CD14-positive monocyte (primary cell): Measurements from ENCODE around the gene THSD4. TPM values are rescaled to one million over a fixed set of nuclear protein-coding genes. Genes with fewer than 3 reads are reported as not detected.

Experiments used
- DNase-seq, 3 donors: peaks; one replicate each; pipeline ENCODE4 v3.0.0-alpha.2; 2011 to 2022
- H2AFZ ChIP-seq: 2 replicates; pipeline ENCODE4 v1.6.0; 2012; ENCODE audit warnings: mild to moderate bottlenecking, low read depth, low read length, inconsistent platforms; ENCODE audit not compliant: insufficient read depth, poor library complexity, severe bottlenecking
- H3K27ac ChIP-seq, 2 donors: 1 replicate in 1 of 2; 2 replicates in 1 of 2; pipeline ENCODE4 v1.5.1; 2012 to 2013; ENCODE audit warnings: low read length in 2 of 2, control low read depth in 1 of 2, inconsistent platforms in 1 of 2, low read depth in 1 of 2, mild to moderate bottlenecking in 1 of 2
- H3K27me3 ChIP-seq, 2 donors: one replicate each; pipeline versions ENCODE4 v1.6.0 to v1.6.1; 2011 to 2013; ENCODE audit warnings: low read length in 2 of 2; ENCODE audit not compliant: control insufficient read depth in 2 of 2, insufficient read depth in 2 of 2
- H3K36me3 ChIP-seq, 2 donors: replicated peaks in 1 of 2; 1 replicate in 1 of 2; 2 replicates in 1 of 2; pipeline versions ENCODE4 v1.5.1 to v1.6.1; 2012 to 2013; ENCODE audit warnings: low read length in 2 of 2, control low read depth in 1 of 2, inconsistent platforms in 1 of 2, mild to moderate bottlenecking in 1 of 2; ENCODE audit not compliant: insufficient read depth in 2 of 2, control insufficient read depth in 1 of 2
- H3K4me1 ChIP-seq, 2 donors: 1 replicate in 1 of 2; 2 replicates in 1 of 2; pipeline versions ENCODE4 v1.5.1 to v1.6.1; 2012 to 2013; ENCODE audit warnings: low read length in 2 of 2, control low read depth in 1 of 2, inconsistent platforms in 1 of 2, mild to moderate bottlenecking in 1 of 2, moderate library complexity in 1 of 2; ENCODE audit not compliant: insufficient read depth in 2 of 2, control insufficient read depth in 1 of 2
- H3K4me2 ChIP-seq: replicated peaks from 2 replicates; pipeline ENCODE3; 2012; ENCODE audit warnings: low read length, moderate library complexity, mild to moderate bottlenecking; ENCODE audit not compliant: poor library complexity, severe bottlenecking; ENCODE audit errors: extremely low read depth
- H3K4me3 ChIP-seq, 3 experiments: fragments of 200-600 bp in 1 of 3; sonication (generic) in 1 of 3; replicated peaks in 1 of 3; 1 replicate in 2 of 3; 2 replicates in 1 of 3; pipeline ENCODE4 v1.5.1; 2011 to 2013; ENCODE audit warnings: low read length in 3 of 3, mild to moderate bottlenecking in 3 of 3, control low read depth in 2 of 3, low read depth in 2 of 3, inconsistent platforms in 1 of 3, moderate library complexity in 1 of 3
- H3K79me2 ChIP-seq: 2 replicates; pipeline ENCODE4 v1.6.0; 2012; ENCODE audit warnings: mild to moderate bottlenecking, control low read depth, inconsistent platforms, low read length, moderate library complexity; ENCODE audit not compliant: insufficient read depth
- H3K9ac ChIP-seq: 2 replicates; pipeline ENCODE4 v1.6.0; 2017; ENCODE audit warnings: low read length, mild to moderate bottlenecking; ENCODE audit not compliant: insufficient read depth, poor library complexity, severe bottlenecking
- H3K9me3 ChIP-seq, 2 donors: replicated peaks in 1 of 2; 1 replicate in 1 of 2; 2 replicates in 1 of 2; pipeline versions ENCODE4 v1.5.1 to v1.6.1; 2012 to 2013; ENCODE audit warnings: low read length in 2 of 2, control low read depth in 1 of 2; ENCODE audit not compliant: control insufficient read depth in 1 of 2, insufficient read depth in 1 of 2
- H4K20me1 ChIP-seq: 2 replicates; pipeline ENCODE4 v1.6.0; 2012; ENCODE audit warnings: mild to moderate bottlenecking, low read length, control low read depth, moderate library complexity; ENCODE audit not compliant: insufficient read depth
- H3K27ac Mint-ChIP-seq, 7 donors: one replicate each; pipeline ENCODE4 v1.8.0; 2020; ENCODE audit warnings: mild to moderate bottlenecking in 7 of 7, mixed read lengths in 7 of 7, moderate library complexity in 6 of 7, inconsistent platforms in 2 of 7
- H3K27me3 Mint-ChIP-seq, 3 donors: one replicate each; pipeline ENCODE4 v1.8.0; 2021 to 2022; ENCODE audit warnings: low read depth in 3 of 3, mild to moderate bottlenecking in 3 of 3, mixed read lengths in 3 of 3, moderate library complexity in 3 of 3, inconsistent platforms in 1 of 3
- H3K36me3 Mint-ChIP-seq, 2 donors: one replicate each; pipeline ENCODE4 v1.8.0; 2020; ENCODE audit warnings: mixed read lengths in 2 of 2, inconsistent platforms in 1 of 2, mild to moderate bottlenecking in 1 of 2
- H3K4me1 Mint-ChIP-seq: one replicate; pipeline ENCODE4 v1.8.0; 2020; ENCODE audit warnings: mild to moderate bottlenecking, mixed read lengths
- H3K4me3 Mint-ChIP-seq, 2 donors: one replicate each; pipeline ENCODE4 v1.8.0; 2020; ENCODE audit warnings: mild to moderate bottlenecking in 2 of 2, mixed read lengths in 2 of 2, moderate library complexity in 1 of 2
- H3K9me3 Mint-ChIP-seq, 7 donors: one replicate each; pipeline ENCODE4 v1.8.0; 2020 to 2022; ENCODE audit warnings: mixed read lengths in 7 of 7, mild to moderate bottlenecking in 6 of 7, moderate library complexity in 6 of 7, inconsistent platforms in 2 of 7
- WGBS: methylation state at CpG from one replicate; pipeline ENCODE4 v1.1.5; 2013; ENCODE audit warnings: missing lambda C conversion rate; ENCODE audit not compliant: insufficient coverage; 5-methylcytosine and 5-hydroxymethylcytosine counted together
- intact Hi-C, 2 donors: fragments of 100-400 bp; cut with micrococcal nuclease; formaldehyde crosslinking; loops; one replicate each; pipeline versions ENCODE4 v1.15.0 to v1.15.1; 2023
- polyA plus RNA-seq, 3 donors: library from polyadenylated mRNA; depleted of rRNA in 1 of 3; unstranded in 2 of 3; stranded (reverse) in 1 of 3; fragments of 300-500 nt in 2 of 3; fragments of >200 nt in 1 of 3; fragmentation: Illumina TruSeq in 2 of 3; gene quantifications; 1 replicate in 2 of 3; 2 replicates in 1 of 3; pipeline ENCODE4 v1.2.3, GENCODE V29; 2012 to 2021
- TF ChIP-seq, protein P1 (sequence below): fragments of 200-600 bp; IDR thresholded peaks from one replicate; pipeline ENCODE4 v1.8.0; 2022; ENCODE audit warnings: antibody characterized with exemption, mild to moderate bottlenecking

THSD4 gene
- polyA plus RNA-seq, 3 donors = not detected

- WGBS = 92% methylated on average over 2 of the region's 8 CpGs
- H3K9me3 ChIP-seq = no peaks in the 10 kb centered on the region
- no peaks in the 10 kb centered on the region for H3K36me3 Mint-ChIP-seq
- no peaks in the 10 kb centered on the region for H3K36me3 ChIP-seq
- H4K20me1 ChIP-seq = no peaks in the 10 kb centered on the region
- peaks cover 0 to 2% of the 10 kb centered on the region in 2 donors for H3K27me3 ChIP-seq
- no peak overlapping the region for H2AFZ ChIP-seq
- H3K4me3 Mint-ChIP-seq = no peak overlapping the region
- H3K27ac Mint-ChIP-seq = no peak overlapping the region
- H3K4me3 ChIP-seq = no peak overlapping the region
- H3K79me2 ChIP-seq = no peaks in the 10 kb centered on the region
- no peaks in the 10 kb centered on the region for H3K4me1 Mint-ChIP-seq
- DNase-seq = no peak
- TF ChIP-seq, protein P1, sequence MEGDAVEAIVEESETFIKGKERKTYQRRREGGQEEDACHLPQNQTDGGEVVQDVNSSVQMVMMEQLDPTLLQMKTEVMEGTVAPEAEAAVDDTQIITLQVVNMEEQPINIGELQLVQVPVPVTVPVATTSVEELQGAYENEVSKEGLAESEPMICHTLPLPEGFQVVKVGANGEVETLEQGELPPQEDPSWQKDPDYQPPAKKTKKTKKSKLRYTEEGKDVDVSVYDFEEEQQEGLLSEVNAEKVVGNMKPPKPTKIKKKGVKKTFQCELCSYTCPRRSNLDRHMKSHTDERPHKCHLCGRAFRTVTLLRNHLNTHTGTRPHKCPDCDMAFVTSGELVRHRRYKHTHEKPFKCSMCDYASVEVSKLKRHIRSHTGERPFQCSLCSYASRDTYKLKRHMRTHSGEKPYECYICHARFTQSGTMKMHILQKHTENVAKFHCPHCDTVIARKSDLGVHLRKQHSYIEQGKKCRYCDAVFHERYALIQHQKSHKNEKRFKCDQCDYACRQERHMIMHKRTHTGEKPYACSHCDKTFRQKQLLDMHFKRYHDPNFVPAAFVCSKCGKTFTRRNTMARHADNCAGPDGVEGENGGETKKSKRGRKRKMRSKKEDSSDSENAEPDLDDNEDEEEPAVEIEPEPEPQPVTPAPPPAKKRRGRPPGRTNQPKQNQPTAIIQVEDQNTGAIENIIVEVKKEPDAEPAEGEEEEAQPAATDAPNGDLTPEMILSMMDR = no peak
- H3K9ac ChIP-seq = no peak overlapping the region
- H3K27ac ChIP-seq = no peak overlapping the region
- no peak overlapping the region for H3K4me2 ChIP-seq
- H3K27me3 Mint-ChIP-seq = peaks cover 0 to 2% (median 0%) of the 10 kb centered on the region in 3 donors
- intact Hi-C loops = no loop called here
- no peaks in the 10 kb centered on the region for H3K4me1 ChIP-seq
- H3K9me3 Mint-ChIP-seq = no peaks in the 10 kb centered on the region
Measured at GRCh38 chr15:71396536-71397125, 281.4 kb downstream of the THSD4 start.

DNA sequence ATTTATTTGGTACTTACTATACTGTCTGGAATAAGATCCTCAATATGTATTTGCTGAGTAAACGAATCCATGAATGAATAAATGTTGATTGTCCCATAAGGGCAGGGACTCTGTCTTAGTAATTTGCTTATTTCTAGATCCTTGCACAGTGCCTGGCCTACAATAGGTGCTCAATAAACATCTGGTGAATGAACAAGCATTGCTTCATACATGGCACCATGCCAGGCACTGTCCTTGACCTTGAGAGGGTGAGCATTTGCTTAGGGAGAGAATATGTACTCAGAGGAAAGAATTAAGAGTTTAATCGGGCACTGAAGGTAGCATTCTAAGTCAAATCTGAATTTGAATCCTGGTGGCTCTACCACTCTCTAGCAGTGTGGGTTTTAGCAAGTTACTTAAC lies 282.1 kb downstream of the THSD4 start:
- intact Hi-C loops = no loop called here
- no peaks in the 10 kb centered on the region for H4K20me1 ChIP-seq
- H3K27me3 ChIP-seq = peaks cover 0 to 2% of the 10 kb centered on the region in 2 donors
- Mint-ChIP-seq H3K4me1 (no peaks in the 10 kb centered on the region), H3K27ac (no peak overlapping the region), H3K36me3 (no peaks in the 10 kb centered on the region), H3K9me3 (no peaks in the 10 kb centered on the region), H3K4me3 (no peak overlapping the region), H3K27me3 (peaks cover 0 to 2% (median 2%) of the 10 kb centered on the region in 3 donors)
- no peak overlapping the region for H3K4me3 ChIP-seq
- no peak overlapping the region for H3K9ac ChIP-seq
- no peaks in the 10 kb centered on the region for H3K36me3 ChIP-seq
- H3K4me1 ChIP-seq = no peaks in the 10 kb centered on the region
- TF ChIP-seq, protein P1 = no peak
- H3K79me2 ChIP-seq = no peaks in the 10 kb centered on the region
- no peak overlapping the region for H3K4me2 ChIP-seq
- WGBS = 100% methylated on average over 1 of the region's 2 CpGs
- no peaks in the 10 kb centered on the region for H3K9me3 ChIP-seq
- DNase-seq = no peak
- H3K27ac ChIP-seq = no peak overlapping the region
- H2AFZ ChIP-seq = no peak overlapping the region
